Natural killer cell (primary cell): ENCODE measurements around the gene SYCE3. TPM values are rescaled to one million over a fixed set of nuclear protein-coding genes. Genes with fewer than 3 reads are reported as not detected.

Source experiments
- ATAC-seq, 3 donors: fragments of 150-1000 bp in 2 of 3; fragments of 200-7000 bp in 1 of 3; cut with Tn5 transposase; 1 replicate in 1 of 3; 2 replicates in 2 of 3; pipeline ENCODE4 v1.10.0; 2021; ENCODE audit warnings: mild to moderate bottlenecking in 2 of 3, moderate library complexity in 2 of 3
- DNase-seq, 2 donors: peaks; one replicate each; pipeline versions ENCODE4 v3.0.0 to v3.0.0-alpha.2; 2013 to 2021; ENCODE audit warnings: mixed read lengths in 1 of 2
- H3K27ac ChIP-seq: one replicate; pipeline ENCODE4 v1.5.1; 2013; ENCODE audit warnings: mild to moderate bottlenecking, low read length
- H3K27me3 ChIP-seq: one replicate; pipeline ENCODE4 v1.6.1; 2013; ENCODE audit warnings: low read length; ENCODE audit not compliant: control insufficient read depth, insufficient read depth
- H3K36me3 ChIP-seq: one replicate; pipeline ENCODE4 v1.6.1; 2013; ENCODE audit warnings: low read length; ENCODE audit not compliant: control insufficient read depth, insufficient read depth
- H3K4me1 ChIP-seq: one replicate; pipeline ENCODE4 v1.6.1; 2013; ENCODE audit warnings: low read length; ENCODE audit not compliant: control insufficient read depth, insufficient read depth
- H3K4me3 ChIP-seq: one replicate; pipeline ENCODE4 v1.5.1; 2013; ENCODE audit warnings: low read length
- H3K9me3 ChIP-seq: one replicate; pipeline ENCODE4 v1.6.1; 2013; ENCODE audit warnings: low read length; ENCODE audit not compliant: control insufficient read depth, insufficient read depth
- H3K27ac Mint-ChIP-seq, 2 donors: one replicate each; pipeline ENCODE4 v1.8.0; 2022; ENCODE audit warnings: mild to moderate bottlenecking in 2 of 2, mixed read lengths in 2 of 2, moderate library complexity in 1 of 2
- H3K27me3 Mint-ChIP-seq, 2 donors: one replicate each; pipeline ENCODE4 v1.8.0; 2022; ENCODE audit warnings: low read depth in 2 of 2, mixed read lengths in 2 of 2
- H3K36me3 Mint-ChIP-seq: one replicate; pipeline ENCODE4 v1.8.0; 2022; ENCODE audit warnings: mixed read lengths
- H3K4me1 Mint-ChIP-seq, 2 donors: one replicate each; pipeline ENCODE4 v1.8.0; 2022; ENCODE audit warnings: mixed read lengths in 2 of 2
- H3K4me3 Mint-ChIP-seq: one replicate; pipeline ENCODE4 v1.8.0; 2022; ENCODE audit warnings: mild to moderate bottlenecking, moderate library complexity, mixed read lengths
- H3K9me3 Mint-ChIP-seq, 2 donors: one replicate each; pipeline ENCODE4 v1.8.0; 2022; ENCODE audit warnings: mixed read lengths in 2 of 2
- WGBS: methylation state at CpG from one replicate; pipeline ENCODE4 v1.1.7; 2013; ENCODE audit warnings: missing lambda C conversion rate; ENCODE audit not compliant: insufficient coverage; 5-methylcytosine and 5-hydroxymethylcytosine counted together
- intact Hi-C: fragments of 100-400 bp; cut with micrococcal nuclease; formaldehyde crosslinking; loops from one replicate; pipeline ENCODE4 v1.14.2; 2022
- total RNA-seq, 4 donors: library from RNA; stranded (reverse); fragments of 120-200 nt in 1 of 4; gene quantifications; one replicate each; pipeline versions ENCODE4 v1.2.3 to v1.2.4, GENCODE V29; 2013 to 2022
- TF ChIP-seq, protein P1 (sequence below): fragments of 200-600 bp; IDR thresholded peaks from one replicate; pipeline ENCODE4 v1.8.0; 2022; ENCODE audit warnings: antibody characterized with exemption

The SYCE3 gene
- total RNA-seq, 3 donors from 2014 or later (not counting 1 experiment from before 2014, with no cell fraction given), result not detected

DNA sequence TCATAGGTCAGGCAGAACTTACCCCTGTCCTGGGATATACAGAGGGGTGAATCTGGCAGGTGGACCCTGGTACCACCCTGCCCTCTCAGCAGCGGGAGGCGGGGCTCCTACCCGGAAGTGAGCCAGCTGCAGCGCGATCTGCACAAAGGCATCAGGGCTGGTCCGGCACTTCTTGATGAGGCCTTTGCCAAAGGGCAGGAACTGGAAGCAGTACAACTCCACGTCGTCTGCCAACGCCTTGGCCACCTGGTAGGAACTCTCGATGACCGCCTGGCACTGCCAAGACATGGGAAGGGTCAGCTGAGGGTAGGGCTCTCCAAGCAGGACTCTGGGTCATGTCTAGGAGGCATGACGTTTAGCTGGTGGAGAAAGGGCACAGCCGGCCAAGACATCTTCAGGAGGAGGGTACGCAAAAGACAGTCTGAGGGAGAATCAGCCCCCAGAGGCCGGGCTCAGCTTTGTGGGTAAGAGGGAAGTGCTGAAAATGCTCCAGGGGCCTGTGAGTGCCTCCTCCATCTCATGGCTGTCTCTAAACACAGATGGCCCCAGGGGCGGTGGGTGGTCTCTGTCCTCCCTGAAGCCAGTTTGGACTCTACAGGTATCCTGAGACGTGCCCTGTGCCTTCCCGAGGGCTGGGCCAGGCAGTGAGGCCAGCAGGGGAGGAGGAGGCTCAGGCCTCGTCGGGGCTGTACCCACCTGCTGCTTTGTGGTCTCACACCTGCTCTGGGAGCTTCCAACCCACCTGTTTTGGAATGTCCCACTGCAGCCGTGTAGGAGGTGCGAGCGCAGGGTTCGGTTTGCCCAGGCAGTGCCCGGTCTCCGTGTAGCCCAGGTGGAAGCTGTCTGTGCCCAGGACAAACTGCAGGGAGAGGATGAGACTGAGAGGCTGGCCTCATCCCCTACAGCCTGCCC is 8.8 kb upstream of the SYCE3 start:
- intact Hi-C loops, result no loop called here
- H3K36me3 ChIP-seq, result peaks cover 16% of the 10 kb centered on the region
- Mint-ChIP-seq H3K4me1 (no peaks in the 10 kb centered on the region), H3K9me3 (no peaks in the 10 kb centered on the region), H3K27me3 (peaks cover 0 to 4% of the 10 kb centered on the region in 2 donors), H3K27ac (no peak overlapping the region), H3K36me3 (no peaks in the 10 kb centered on the region), H3K4me3 (no peak overlapping the region)
- WGBS, result 94% methylated on average over 26 of the region's 26 CpGs
- H3K4me3 ChIP-seq, result no peak overlapping the region
- TF ChIP-seq, protein P1, sequence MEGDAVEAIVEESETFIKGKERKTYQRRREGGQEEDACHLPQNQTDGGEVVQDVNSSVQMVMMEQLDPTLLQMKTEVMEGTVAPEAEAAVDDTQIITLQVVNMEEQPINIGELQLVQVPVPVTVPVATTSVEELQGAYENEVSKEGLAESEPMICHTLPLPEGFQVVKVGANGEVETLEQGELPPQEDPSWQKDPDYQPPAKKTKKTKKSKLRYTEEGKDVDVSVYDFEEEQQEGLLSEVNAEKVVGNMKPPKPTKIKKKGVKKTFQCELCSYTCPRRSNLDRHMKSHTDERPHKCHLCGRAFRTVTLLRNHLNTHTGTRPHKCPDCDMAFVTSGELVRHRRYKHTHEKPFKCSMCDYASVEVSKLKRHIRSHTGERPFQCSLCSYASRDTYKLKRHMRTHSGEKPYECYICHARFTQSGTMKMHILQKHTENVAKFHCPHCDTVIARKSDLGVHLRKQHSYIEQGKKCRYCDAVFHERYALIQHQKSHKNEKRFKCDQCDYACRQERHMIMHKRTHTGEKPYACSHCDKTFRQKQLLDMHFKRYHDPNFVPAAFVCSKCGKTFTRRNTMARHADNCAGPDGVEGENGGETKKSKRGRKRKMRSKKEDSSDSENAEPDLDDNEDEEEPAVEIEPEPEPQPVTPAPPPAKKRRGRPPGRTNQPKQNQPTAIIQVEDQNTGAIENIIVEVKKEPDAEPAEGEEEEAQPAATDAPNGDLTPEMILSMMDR, result no peak
- H3K27ac ChIP-seq, result no peak overlapping the region
- H3K4me1 ChIP-seq, result no peaks in the 10 kb centered on the region
- no peaks in the 10 kb centered on the region for H3K27me3 ChIP-seq
- DNase-seq, result no peak
- no peaks in the 10 kb centered on the region for H3K9me3 ChIP-seq
- ATAC-seq, result no peak

DNA sequence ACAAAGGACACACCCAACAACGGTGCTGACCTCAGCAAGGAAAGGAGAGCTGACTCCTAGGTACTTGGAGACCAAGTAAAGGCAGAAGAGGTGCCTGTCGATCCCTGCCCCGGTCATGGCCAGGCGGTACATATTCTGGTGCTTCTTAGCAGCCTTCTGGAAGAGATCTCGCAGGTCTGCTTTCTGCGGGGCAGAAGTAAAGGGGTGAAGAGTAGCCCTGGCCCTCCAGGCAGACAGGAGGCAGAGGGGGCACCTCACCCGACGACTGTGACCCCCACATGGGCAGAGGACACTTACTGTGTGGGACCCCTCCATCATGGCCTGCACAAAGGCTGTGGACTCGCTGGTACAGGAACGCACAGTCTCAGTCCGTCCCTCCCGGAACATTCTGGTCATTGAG is 8.1 kb upstream of the SYCE3 start:
- 97% methylated on average over 12 of the region's 12 CpGs for WGBS
- ATAC-seq, result no peak

DNA sequence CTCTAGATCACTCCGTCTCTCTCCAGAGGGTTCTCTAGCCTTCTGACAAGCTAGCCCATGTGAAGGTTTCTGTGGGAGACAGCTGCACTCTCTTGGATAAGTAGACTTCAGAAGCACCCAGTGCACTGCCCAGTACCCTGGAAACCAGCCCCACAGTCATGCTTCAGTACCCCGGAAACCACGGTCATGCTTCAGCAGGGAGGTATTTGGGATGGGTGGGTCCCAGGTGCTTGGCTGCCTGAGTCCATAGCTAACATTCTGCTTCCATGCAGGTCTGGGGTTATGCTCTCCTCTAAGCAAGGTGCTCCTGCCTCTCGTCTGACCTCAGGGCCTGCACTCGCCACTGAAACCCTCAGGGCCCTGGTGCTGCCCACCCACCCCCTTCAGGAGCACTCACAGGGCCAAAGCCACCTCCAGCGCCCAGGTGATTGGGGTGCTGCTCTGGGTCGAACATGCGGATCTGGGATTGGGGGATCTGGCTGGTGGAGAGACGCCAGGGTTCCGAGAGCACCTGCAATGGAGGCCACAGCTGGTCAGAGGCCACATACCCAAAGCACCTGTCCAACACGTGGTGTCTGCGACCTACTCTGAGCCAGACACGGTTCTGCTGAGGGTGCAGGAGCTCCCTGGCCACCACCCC is 7.3 kb upstream of the SYCE3 start:
- Mint-ChIP-seq H3K27ac (no peak overlapping the region), H3K36me3 (no peaks in the 10 kb centered on the region), H3K4me1 (no peaks in the 10 kb centered on the region), H3K4me3 (no peak overlapping the region), H3K27me3 (peaks cover 0 to 6% of the 10 kb centered on the region in 2 donors), H3K9me3 (no peaks in the 10 kb centered on the region)
- 87% methylated on average over 13 of the region's 13 CpGs for WGBS
- intact Hi-C loops, result no loop called here
- Histone ChIP-seq H3K27ac (no peak overlapping the region), H3K36me3 (peaks cover 16% of the 10 kb centered on the region), H3K4me1 (no peaks in the 10 kb centered on the region), H3K9me3 (no peaks in the 10 kb centered on the region), H3K4me3 (no peak overlapping the region), H3K27me3 (no peaks in the 10 kb centered on the region)
- DNase-seq, result no peak
- no peak for ATAC-seq
- TF ChIP-seq, protein P1, result no peak

More for the DNA sequence above, 8.1 kb upstream of the SYCE3 start:
- no peak overlapping the region for H3K27ac Mint-ChIP-seq
- no peaks in the 10 kb centered on the region for H3K9me3 ChIP-seq
- no peak overlapping the region for H3K27ac ChIP-seq
- H3K27me3 ChIP-seq, result no peaks in the 10 kb centered on the region
- no peak for DNase-seq
- peaks cover 16% of the 10 kb centered on the region for H3K36me3 ChIP-seq
- H3K4me3 Mint-ChIP-seq, result no peak overlapping the region
- H3K27me3 Mint-ChIP-seq, result peaks cover 0 to 6% of the 10 kb centered on the region in 2 donors
- H3K9me3 Mint-ChIP-seq, result no peaks in the 10 kb centered on the region
- no peaks in the 10 kb centered on the region for H3K4me1 Mint-ChIP-seq
- H3K36me3 Mint-ChIP-seq, result no peaks in the 10 kb centered on the region
- H3K4me1 ChIP-seq, result no peaks in the 10 kb centered on the region
- H3K4me3 ChIP-seq, result no peak overlapping the region
- intact Hi-C loops, result no loop called here
- TF ChIP-seq, protein P1, result no peak
